Measurements from ENCODE around the gene TBC1D21.

- no peak for TF ChIP-seq CTCF (IDR thresholded peaks at IDR 0.05)
- TF ChIP-seq POLR2A (IDR thresholded peaks at IDR 0.05), result no peak
Measured at GRCh38 chr15:73884159-73884558, 10.8 kb downstream of the TBC1D21 start.
